Measurements from ENCODE around the gene UBALD1.

DNA sequence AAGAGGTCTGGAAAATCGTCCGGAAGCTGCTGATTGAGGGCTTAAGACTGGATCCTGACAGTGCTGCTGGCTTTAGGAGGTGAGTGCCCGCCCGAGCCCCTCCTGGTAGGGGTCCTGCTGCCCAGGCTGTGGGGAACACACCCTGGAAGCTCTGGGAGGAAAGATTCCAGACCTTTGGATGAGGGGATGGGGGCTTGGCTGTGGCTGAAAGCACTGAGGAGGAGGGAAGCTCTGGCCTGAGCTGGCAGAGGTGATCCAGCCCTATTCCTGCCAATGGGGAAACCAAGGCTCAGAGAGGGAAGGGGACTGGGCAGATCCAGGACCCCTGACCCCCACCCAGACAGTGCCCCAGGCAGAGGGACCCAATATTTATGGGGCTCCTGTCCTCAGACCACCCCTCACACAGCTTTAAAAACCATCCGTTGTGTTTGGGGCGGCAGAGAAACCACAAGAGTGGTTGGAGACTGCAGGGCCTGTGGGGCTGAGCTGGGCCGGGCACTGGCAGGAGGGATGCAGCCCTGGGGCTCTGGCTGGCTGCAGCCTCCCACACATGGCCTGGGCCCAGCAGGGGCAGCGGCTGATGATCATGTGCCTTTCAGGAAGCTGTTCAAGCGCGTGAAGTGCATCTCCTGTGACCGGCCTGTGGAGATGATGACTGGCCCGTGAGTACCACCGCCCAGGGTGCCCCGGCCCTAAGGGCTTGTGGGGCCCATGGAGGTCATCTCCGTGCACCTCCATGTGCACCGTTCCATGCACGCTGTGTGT, 22.8 kb downstream of the UBALD1 start:
- TF ChIP-seq, protein P1, sequence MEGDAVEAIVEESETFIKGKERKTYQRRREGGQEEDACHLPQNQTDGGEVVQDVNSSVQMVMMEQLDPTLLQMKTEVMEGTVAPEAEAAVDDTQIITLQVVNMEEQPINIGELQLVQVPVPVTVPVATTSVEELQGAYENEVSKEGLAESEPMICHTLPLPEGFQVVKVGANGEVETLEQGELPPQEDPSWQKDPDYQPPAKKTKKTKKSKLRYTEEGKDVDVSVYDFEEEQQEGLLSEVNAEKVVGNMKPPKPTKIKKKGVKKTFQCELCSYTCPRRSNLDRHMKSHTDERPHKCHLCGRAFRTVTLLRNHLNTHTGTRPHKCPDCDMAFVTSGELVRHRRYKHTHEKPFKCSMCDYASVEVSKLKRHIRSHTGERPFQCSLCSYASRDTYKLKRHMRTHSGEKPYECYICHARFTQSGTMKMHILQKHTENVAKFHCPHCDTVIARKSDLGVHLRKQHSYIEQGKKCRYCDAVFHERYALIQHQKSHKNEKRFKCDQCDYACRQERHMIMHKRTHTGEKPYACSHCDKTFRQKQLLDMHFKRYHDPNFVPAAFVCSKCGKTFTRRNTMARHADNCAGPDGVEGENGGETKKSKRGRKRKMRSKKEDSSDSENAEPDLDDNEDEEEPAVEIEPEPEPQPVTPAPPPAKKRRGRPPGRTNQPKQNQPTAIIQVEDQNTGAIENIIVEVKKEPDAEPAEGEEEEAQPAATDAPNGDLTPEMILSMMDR (IDR thresholded peaks at IDR 0.05; ENCODE audit: low read depth, low read length, poor library complexity, severe bottlenecking): no peak
- TF ChIP-seq EZH2phosphoT487 (IDR thresholded peaks at IDR 0.05; ENCODE audit: borderline replicate concordance, low read length): no peak
